HUES64 (cell line): ENCODE data around the gene CYS1. TPM values are rescaled to one million over a fixed set of nuclear protein-coding genes. Genes with fewer than 3 reads are reported as not detected.

Source experiments
- H3K27ac ChIP-seq: 2 replicates; pipeline ENCODE4 v1.7.0; 2013; ENCODE audit warnings: low read depth, low read length, inconsistent platforms
- H3K27me3 ChIP-seq: 2 replicates; pipeline ENCODE4 v1.6.1; 2013; ENCODE audit warnings: mild to moderate bottlenecking, low read length; ENCODE audit not compliant: insufficient read depth
- H3K36me3 ChIP-seq: 2 replicates; pipeline ENCODE4 v1.6.1; 2013; ENCODE audit warnings: mild to moderate bottlenecking, low read length; ENCODE audit not compliant: insufficient read depth
- H3K4me1 ChIP-seq: 2 replicates; pipeline ENCODE4 v1.6.1; 2013; ENCODE audit warnings: mild to moderate bottlenecking, low read length, moderate library complexity; ENCODE audit not compliant: insufficient read depth
- H3K4me3 ChIP-seq: 2 replicates; pipeline ENCODE4 v1.5.1; 2013; ENCODE audit warnings: mild to moderate bottlenecking, low read length, moderate library complexity
- H3K9ac ChIP-seq: 2 replicates; pipeline ENCODE4 v1.6.1; 2013; ENCODE audit warnings: mild to moderate bottlenecking, low read depth, low read length
- H3K9me3 ChIP-seq: 2 replicates; pipeline ENCODE4 v1.6.1; 2013; ENCODE audit warnings: low read depth, low read length; ENCODE audit not compliant: insufficient read depth
- WGBS: fragments of 150-250, 120-280 bp; methylation state at CpG from one replicate; pipeline ENCODE4 v1.1.7; 2013; ENCODE audit warnings: missing lambda C conversion rate; 5-methylcytosine and 5-hydroxymethylcytosine counted together
- polyA plus RNA-seq, 2 experiments: library from polyadenylated mRNA; stranded (reverse); fragments of 50-300 nt; gene quantifications; one replicate each; pipeline ENCODE4 v1.2.3, GENCODE V29; 2013

Gene CYS1, protein sequence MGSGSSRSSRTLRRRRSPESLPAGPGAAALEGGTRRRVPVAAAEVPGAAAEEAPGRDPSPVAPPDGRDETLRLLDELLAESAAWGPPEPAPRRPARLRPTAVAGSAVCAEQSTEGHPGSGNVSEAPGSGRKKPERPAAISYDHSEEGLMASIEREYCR
- not detected for polyA plus RNA-seq (2013, experiment 1 of 2)
- polyA plus RNA-seq (2013, experiment 2 of 2) = 0.25 TPM

DNA sequence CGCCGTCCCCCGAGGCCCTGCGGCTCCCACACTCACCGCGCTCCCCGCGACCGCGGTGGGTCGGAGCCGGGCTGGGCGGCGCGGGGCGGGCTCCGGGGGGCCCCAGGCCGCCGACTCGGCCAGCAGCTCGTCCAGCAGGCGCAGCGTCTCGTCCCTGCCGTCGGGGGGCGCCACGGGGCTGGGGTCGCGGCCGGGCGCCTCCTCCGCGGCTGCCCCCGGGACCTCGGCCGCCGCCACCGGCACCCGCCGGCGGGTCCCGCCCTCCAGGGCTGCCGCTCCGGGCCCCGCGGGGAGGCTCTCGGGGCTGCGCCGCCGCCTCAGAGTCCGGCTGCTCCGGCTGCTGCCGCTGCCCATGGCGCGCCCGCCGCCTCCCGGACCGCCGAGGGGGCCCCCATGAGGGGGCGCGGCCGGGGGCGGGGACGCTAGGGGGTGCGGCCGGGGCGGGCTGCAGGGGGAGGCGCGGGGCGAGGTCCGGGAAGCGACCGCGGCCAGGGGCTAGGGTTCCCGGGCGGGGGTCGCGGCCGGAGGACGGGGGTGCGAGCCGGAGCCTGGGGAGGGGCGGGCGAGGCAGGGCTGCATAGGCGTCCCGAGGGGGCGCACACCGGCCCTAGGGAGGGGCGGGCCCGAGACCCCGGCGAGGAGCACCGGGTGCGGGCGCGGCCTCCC lies at the start of gene CYS1:
Gene CYS1, minus strand, starts transcription at position 542 of the 666 bp plus-strand sequence. Its CDS starts 188 bp downstream, at position 354.
- WGBS = under 1% methylated on average over 98 of the region's 98 CpGs
- peak within 1 kb of the TSS; percentile 53 for H3K4me3 ChIP-seq
- H3K27ac ChIP-seq = no peak within 1 kb of the TSS
- peak within 1 kb of the TSS; percentile 32; the same call in 1 of the 2 replicates for H3K9ac ChIP-seq
- H3K4me1 ChIP-seq = peaks cover 5% of the 10 kb centered on the region; the same call in 1 of the 2 replicates
- H3K27me3 ChIP-seq = peaks cover 79% of the 10 kb centered on the region
- H3K9me3 ChIP-seq = no peaks in the 10 kb centered on the region
- H3K36me3 ChIP-seq = no peaks in the 10 kb centered on the region

DNA sequence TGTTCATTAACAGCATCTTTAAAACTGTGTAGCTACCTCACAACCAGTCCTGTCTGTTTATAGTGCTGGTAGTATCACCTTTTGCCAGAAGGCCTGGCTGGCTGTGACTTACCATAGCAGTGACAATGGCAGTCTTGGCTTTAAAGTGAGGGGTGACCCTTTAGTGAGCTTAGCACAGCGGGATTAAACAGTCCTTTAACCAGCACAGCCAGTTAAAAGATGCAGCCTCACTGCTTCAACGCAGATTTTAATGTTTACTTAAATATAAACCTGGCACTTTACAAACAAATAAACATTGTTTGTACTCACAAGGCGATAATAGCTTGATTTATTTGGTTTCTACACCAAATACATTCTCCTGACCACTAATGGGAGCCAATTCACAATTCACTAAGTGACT lies 49.3 kb upstream of the CYS1 start:
- Histone ChIP-seq H3K27me3 (no peaks in the 10 kb centered on the region), H3K36me3 (peaks cover 86% of the 10 kb centered on the region), H3K9ac (no peak overlapping the region), H3K4me1 (peaks cover 7% of the 10 kb centered on the region; the same call in 1 of the 2 replicates), H3K27ac (no peak overlapping the region), H3K9me3 (no peaks in the 10 kb centered on the region), H3K4me3 (no peak overlapping the region)
- 96% methylated on average over 3 of the region's 3 CpGs for WGBS

DNA sequence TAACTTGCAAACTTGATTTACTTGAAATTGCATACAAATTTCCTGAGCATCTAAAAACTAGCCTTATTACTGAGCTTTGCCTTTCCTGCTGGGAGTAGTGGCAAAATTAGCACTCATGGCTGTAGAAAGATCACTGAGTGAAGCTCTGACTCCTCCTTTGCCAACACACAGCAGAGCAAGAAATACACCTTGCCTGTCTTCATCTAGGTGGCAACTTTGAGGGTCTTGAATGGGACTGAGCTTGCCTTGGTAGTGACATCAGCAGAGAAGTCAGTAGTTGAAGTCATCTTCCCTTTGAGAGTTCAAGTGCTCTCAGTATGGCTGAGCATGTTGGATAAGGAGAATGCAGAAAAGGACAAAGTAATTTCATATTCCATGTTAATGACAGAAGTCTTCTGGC lies 48.2 kb upstream of the CYS1 start:
- Histone ChIP-seq H3K27me3 (no peaks in the 10 kb centered on the region), H3K4me3 (no peak overlapping the region), H3K9me3 (no peaks in the 10 kb centered on the region), H3K36me3 (peaks cover 94% of the 10 kb centered on the region), H3K4me1 (peaks cover 7% of the 10 kb centered on the region; the same call in 1 of the 2 replicates), H3K27ac (no peak overlapping the region), H3K9ac (no peak overlapping the region)

DNA sequence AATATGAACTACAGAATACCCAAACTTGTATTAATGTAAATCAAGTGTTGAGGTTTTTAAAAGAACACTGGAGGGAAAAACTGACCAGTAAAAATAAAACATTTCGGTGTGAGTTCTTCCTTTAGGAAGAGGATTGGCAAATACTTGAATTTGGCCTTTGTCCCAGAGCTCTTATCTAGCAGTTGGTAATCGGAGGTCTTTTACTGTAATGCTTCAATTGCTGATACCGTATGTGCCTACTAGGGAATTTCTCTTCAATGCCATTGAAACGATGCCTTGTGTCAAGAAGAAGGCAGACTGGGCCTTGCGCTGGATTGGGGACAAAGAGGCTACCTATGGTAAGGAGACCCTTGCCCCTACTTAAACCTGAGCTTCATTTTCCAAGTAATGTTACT lies 46.4 kb upstream of the CYS1 start:
- Histone ChIP-seq H3K27me3 (no peaks in the 10 kb centered on the region), H3K9me3 (no peaks in the 10 kb centered on the region), H3K36me3 (peaks cover 81% of the 10 kb centered on the region)

DNA sequence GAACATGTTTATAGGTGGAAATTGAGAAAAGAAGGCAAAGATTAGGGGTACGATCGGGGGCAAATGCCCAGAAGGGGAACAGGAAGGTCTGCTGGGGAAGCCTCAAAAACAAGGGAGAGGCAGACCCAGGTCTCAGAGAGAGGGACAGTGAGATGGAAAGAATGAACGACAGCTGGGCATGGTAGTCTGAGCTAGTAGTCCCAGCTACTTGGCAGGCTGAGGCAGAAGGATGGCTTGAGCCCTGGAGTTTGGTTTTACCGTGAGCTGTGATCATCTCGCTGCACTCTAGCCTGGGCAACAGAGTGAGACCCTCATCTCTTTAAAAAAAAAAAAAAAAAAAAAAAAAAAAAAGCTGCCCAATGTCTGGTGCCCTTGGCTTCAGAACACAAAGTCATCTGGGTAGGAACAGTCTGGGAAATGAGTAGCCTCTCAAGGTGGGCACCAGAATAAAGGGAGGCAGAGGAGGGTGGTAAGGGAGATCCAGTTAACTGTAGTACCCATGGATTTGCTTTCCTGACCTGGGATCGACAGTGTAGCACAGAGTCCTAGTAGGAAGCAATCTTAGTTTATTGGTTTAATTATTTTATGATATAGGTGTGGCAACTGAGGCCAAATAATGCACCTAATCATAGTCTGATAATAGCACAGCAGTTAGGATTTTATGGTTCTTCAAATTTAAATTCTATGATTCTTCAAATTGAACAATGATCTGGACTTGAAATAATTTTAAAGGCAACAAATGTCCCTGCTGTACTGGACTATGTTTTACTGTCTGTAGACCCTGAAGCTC lies 45.8 kb upstream of the CYS1 start:
- Histone ChIP-seq H3K36me3 (peaks cover 75% of the 10 kb centered on the region), H3K4me1 (peaks cover 5% of the 10 kb centered on the region; the same call in 1 of the 2 replicates), H3K27ac (no peak overlapping the region), H3K9me3 (no peaks in the 10 kb centered on the region), H3K27me3 (no peaks in the 10 kb centered on the region), H3K9ac (no peak overlapping the region), H3K4me3 (no peak overlapping the region; the same call in 1 of the 2 replicates)
- WGBS = 94% methylated on average over 6 of the region's 6 CpGs

More for the DNA sequence above, 46.4 kb upstream of the CYS1 start:
- H3K9ac ChIP-seq = no peak overlapping the region
- H3K27ac ChIP-seq = no peak overlapping the region
- H3K4me3 ChIP-seq = no peak overlapping the region
- WGBS = 93% methylated on average over 5 of the region's 5 CpGs
- H3K4me1 ChIP-seq = peaks cover 5% of the 10 kb centered on the region; the same call in 1 of the 2 replicates

DNA sequence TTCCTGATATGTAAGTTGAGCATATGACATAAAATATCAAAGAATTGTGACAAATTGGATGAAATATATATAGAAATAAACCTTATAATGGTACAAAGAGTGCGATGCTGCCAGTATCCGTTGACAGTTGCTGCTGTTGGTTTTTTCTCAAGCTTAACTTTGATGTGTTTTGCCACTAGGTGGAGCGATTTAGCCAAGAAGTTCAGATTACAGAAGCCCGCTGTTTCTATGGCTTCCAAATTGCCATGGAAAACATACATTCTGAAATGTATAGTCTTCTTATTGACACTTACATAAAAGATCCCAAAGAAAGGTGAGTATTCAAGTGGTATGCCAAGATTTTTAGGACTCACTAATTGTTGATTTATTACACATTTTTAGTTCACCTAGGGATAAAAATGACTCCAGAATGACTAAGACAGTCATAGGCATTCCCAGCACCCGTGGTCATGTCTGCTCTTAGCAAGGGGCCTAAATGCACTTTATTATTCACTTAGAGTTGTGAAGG lies 44.4 kb upstream of the CYS1 start:
- H3K9ac ChIP-seq = no peak overlapping the region
- no peak overlapping the region for H3K27ac ChIP-seq
- WGBS = 42% methylated on average over 5 of the region's 5 CpGs
- no peaks in the 10 kb centered on the region for H3K9me3 ChIP-seq
- H3K36me3 ChIP-seq = peaks cover 62% of the 10 kb centered on the region
- peak overlapping the region; percentile 91 for H3K4me3 ChIP-seq
- peaks cover 5% of the 10 kb centered on the region; the same call in 1 of the 2 replicates for H3K4me1 ChIP-seq
- H3K27me3 ChIP-seq = no peaks in the 10 kb centered on the region

DNA sequence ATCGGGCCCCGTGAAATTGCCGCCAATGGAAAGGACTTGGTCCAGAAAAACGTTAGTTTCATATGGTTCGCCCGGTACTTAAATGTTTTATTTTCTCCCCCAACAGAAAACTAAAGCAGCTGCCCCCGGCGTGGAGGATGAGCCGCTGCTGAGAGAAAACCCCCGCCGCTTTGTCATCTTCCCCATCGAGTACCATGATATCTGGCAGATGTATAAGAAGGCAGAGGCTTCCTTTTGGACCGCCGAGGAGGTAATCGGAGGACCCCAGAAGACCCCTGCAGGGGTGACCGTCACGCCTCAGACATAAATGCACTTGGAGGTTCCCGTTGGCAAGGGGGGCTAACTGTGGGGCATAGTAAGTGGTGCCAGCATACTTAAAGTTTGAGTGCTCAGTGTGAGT lies 43.1 kb upstream of the CYS1 start:
- Histone ChIP-seq H3K9ac (peak overlapping the region; percentile 97), H3K36me3 (peaks cover 48% of the 10 kb centered on the region), H3K4me3 (peak overlapping the region; percentile 91), H3K27ac (peak overlapping the region; percentile 75), H3K9me3 (no peaks in the 10 kb centered on the region), H3K27me3 (no peaks in the 10 kb centered on the region), H3K4me1 (peaks cover 5% of the 10 kb centered on the region; the same call in 1 of the 2 replicates)
- WGBS = 2% methylated on average over 18 of the region's 18 CpGs

DNA sequence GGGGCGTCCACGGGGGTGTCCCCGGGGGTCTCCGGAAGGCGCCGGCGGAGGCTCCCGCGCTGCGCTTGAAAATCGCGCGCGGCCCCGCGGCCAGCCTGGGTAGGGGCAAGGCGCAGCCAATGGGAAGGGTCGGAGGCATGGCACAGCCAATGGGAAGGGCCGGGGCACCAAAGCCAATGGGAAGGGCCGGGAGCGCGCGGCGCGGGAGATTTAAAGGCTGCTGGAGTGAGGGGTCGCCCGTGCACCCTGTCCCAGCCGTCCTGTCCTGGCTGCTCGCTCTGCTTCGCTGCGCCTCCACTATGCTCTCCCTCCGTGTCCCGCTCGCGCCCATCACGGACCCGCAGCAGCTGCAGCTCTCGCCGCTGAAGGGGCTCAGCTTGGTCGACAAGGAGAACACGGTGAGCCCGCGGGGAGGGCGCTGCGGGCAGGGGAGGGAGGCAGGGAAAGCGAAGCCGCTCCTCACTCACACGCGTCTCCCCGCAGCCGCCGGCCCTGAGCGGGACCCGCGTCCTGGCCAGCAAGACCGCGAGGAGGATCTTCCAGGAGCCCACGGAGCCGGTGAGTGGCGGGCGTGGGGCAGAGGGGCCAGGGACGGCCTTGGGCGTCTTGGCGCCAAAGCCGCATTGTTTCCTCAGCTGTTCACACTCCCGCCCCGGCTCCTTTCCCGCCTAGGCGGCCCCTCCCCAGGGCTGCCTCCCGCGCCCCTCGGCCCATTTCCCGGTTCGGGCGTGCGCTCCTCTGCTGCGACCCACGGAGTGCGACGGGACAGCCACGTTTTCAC lies 42.5 kb upstream of the CYS1 start, which contains the start of gene RRM2:
Gene RRM2, plus strand, starts transcription at position 240 of the 781 bp plus-strand sequence. Its CDS starts 60 bp downstream, at position 300.
- Histone ChIP-seq H3K9ac (peak within 1 kb of the TSS; percentile 97), H3K4me1 (peaks cover 5% of the 10 kb centered on the region; the same call in 1 of the 2 replicates), H3K27ac (peak within 1 kb of the TSS; percentile 89), H3K36me3 (peaks cover 42% of the 10 kb centered on the region), H3K9me3 (no peaks in the 10 kb centered on the region), H3K27me3 (no peaks in the 10 kb centered on the region), H3K4me3 (peak within 1 kb of the TSS; percentile 91)
- under 1% methylated on average over 81 of the region's 81 CpGs for WGBS

DNA sequence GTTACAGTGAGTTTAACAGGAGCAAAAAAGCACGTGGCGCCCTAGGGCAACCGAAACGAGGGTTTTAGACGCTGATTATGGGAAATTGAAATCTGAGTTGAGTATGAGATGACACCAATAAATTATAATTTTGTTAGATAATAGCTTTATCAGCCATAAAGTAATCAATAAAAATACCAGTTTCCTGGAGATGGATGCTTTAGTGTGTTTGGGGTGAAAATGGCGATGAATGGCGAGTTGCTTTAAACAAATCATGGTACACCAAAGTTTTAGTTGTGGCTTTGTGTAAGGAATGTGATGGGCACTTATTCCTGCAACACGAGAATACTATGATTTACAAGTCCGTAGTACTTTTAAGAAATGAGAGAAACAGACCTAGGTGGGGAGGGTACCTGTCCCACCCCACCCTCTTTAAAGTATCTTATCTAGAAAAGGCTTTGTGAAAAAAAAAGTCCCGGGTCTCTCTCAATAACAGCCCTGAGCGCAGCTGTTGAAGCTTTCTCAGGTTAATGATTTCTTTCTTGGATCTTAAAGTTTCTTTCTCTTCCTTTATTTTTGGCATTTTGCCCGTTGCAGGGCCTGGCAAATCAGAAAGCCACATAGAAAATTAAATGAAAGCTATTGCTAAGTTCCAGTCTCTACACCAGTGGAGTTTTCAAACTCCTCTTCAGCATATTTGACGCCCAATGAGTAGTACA lies 40.8 kb upstream of the CYS1 start:
- Histone ChIP-seq H3K9ac (peak overlapping the region; percentile 97), H3K9me3 (no peaks in the 10 kb centered on the region), H3K36me3 (peaks cover 26% of the 10 kb centered on the region), H3K27me3 (no peaks in the 10 kb centered on the region), H3K4me1 (peaks cover 5% of the 10 kb centered on the region; the same call in 1 of the 2 replicates), H3K4me3 (peak overlapping the region; percentile 91), H3K27ac (peak overlapping the region; percentile 94)
- 11% methylated on average over 11 of the region's 13 CpGs for WGBS
